ENCODE measurements around the gene TDP2.

GRCh38 chr6:24692848-24693592 lies 26.3 kb upstream of the TDP2 start:
- no peak for TF ChIP-seq CTCF (IDR thresholded peaks at IDR 0.05)
- TF ChIP-seq POLR2AphosphoS5 (IDR thresholded peaks at IDR 0.05), result no peak
